GM23248 (cell line): Measurements from ENCODE around the gene LUZP1. TPM values are rescaled to one million over a fixed set of nuclear protein-coding genes. Genes with fewer than 3 reads are reported as not detected.

Experiments
- DNase-seq: peaks from one replicate; pipeline ENCODE4 v3.0.0-alpha.2; 2015
- H2AFZ ChIP-seq: fragments of 200-600 bp; sonication (generic); 2 replicates; pipeline ENCODE4 v1.6.1; 2016; ENCODE audit warnings: antibody characterized with exemption
- H3F3A ChIP-seq: fragments of 200-600 bp; sonication (generic); 2 replicates; pipeline ENCODE4 v1.6.1; 2016; ENCODE audit warnings: mild to moderate bottlenecking, antibody characterized with exemption, mixed run types; ENCODE audit not compliant: insufficient read depth
- H3K27ac ChIP-seq: fragments of 200-600 bp; sonication (generic); 2 replicates; pipeline ENCODE4 v1.5.1; 2016; ENCODE audit warnings: mild to moderate bottlenecking
- H3K27me3 ChIP-seq: fragments of 200-600 bp; sonication (generic); replicated peaks from 2 replicates; pipeline ENCODE4 v1.6.1; 2016; ENCODE audit warnings: mild to moderate bottlenecking; ENCODE audit not compliant: insufficient read depth
- H3K36me3 ChIP-seq: fragments of 200-600 bp; sonication (generic); 2 replicates; pipeline ENCODE4 v1.6.1; 2016; ENCODE audit warnings: low read depth, mild to moderate bottlenecking
- H3K4me1 ChIP-seq: fragments of 200-600 bp; sonication (generic); 2 replicates; pipeline ENCODE4 v1.6.1; 2016; ENCODE audit warnings: mild to moderate bottlenecking; ENCODE audit not compliant: insufficient read depth
- H3K4me2 ChIP-seq: fragments of 200-600 bp; sonication (generic); one replicate; pipeline ENCODE4 v1.6.1; 2016; ENCODE audit warnings: mild to moderate bottlenecking; ENCODE audit not compliant: unreplicated experiment
- H3K4me3 ChIP-seq: fragments of 200-600 bp; sonication (generic); 2 replicates; pipeline ENCODE4 v1.5.1; 2016; ENCODE audit warnings: mild to moderate bottlenecking
- H3K79me2 ChIP-seq: fragments of 200-600 bp; sonication (generic); 2 replicates; pipeline ENCODE4 v1.6.1; 2016; ENCODE audit warnings: mild to moderate bottlenecking; ENCODE audit not compliant: insufficient read depth
- H3K9ac ChIP-seq: fragments of 200-600 bp; sonication (generic); 2 replicates; pipeline ENCODE4 v1.6.1; 2016; ENCODE audit warnings: mild to moderate bottlenecking
- H3K9me2 ChIP-seq: fragments of 200-600 bp; sonication (generic); 2 replicates; pipeline ENCODE4 v1.6.1; 2016; ENCODE audit warnings: mixed run types, mild to moderate bottlenecking, moderate library complexity; ENCODE audit not compliant: insufficient read depth
- H3K9me3 ChIP-seq: fragments of 200-600 bp; sonication (generic); one replicate; pipeline ENCODE4 v1.6.1; 2017; ENCODE audit warnings: low read depth
- H4K20me1 ChIP-seq: fragments of 200-600 bp; sonication (generic); 2 replicates; pipeline ENCODE4 v1.6.0; 2016; ENCODE audit not compliant: insufficient read depth
- EZH2 ChIP-seq: fragments of 200-600 bp; sonication (generic); IDR thresholded peaks from 2 replicates; pipeline ENCODE4 v1.6.1; 2018; ENCODE audit warnings: antibody characterized with exemption, mild to moderate bottlenecking; ENCODE audit not compliant: insufficient read depth, poor library complexity, severe bottlenecking
- EZH2phosphoT487 ChIP-seq: fragments of 200-600 bp; sonication (generic); IDR thresholded peaks from 2 replicates; pipeline ENCODE4 v1.6.1; 2018; ENCODE audit warnings: antibody characterized with exemption, moderate library complexity, mild to moderate bottlenecking, low read depth; ENCODE audit not compliant: insufficient read depth
- WGBS, 2 experiments: methylation state at CpG; one replicate each; pipeline ENCODE4 v1.1.6; 2015 to 2017; ENCODE audit warnings: low lambda C conversion rate in 2 of 2, low coverage in 1 of 2; ENCODE audit errors: missing lambda C conversion rate in 2 of 2; 5-methylcytosine and 5-hydroxymethylcytosine counted together
- in situ Hi-C: fragments of 300-500 bp; cut with MboI; formaldehyde crosslinking; loops from 2 replicates; pipeline ENCODE4 v1.15.0; 2020
- polyA plus RNA-seq: library from polyadenylated mRNA; unstranded; fragments of >200 nt; fragmentation: Nextera tagmentation; extraction: Ambion mirVana; gene quantifications from 2 replicates; pipeline ENCODE4 v1.2.1, GENCODE V29; 2016
- total RNA-seq: library from RNA; depleted of rRNA; stranded (reverse); fragments of >200 nt; shearing (Covaris generic); gene quantifications from 2 replicates; pipeline ENCODE4 v1.2.3, GENCODE V29; 2014

Gene LUZP1
- total and polyA plus RNA-seq, 2 experiments from 2014 or later, result 28.1 to 52.2 TPM

DNA sequence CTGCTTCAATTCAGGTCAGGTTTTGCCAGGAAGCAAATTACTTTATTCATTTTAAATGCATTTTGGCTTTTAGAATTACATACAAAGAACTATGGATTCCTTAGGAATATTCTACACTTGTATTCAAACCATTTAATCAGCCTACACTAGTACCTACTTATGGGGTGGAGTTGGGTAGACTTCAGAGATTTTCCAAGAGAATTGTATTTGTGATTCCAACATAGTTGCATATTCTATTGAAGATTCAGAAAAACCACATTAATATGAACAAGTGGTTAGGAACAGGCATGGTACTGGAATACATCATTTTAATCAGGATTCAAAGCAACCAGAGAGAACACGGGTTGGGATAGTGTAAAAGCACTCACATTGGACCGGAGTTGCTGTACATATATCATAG is 33.4 kb downstream of the LUZP1 start:
- H3K9me3 ChIP-seq, result no peaks in the 10 kb centered on the region
- DNase-seq, result no peak
- TF ChIP-seq EZH2 (no peak), EZH2phosphoT487 (no peak)
- H3K9ac ChIP-seq, result no peak overlapping the region
- no peaks in the 10 kb centered on the region for H3K9me2 ChIP-seq
- H4K20me1 ChIP-seq, result 0 out of 2 replicates have a peak, but pooled peaks cover 10% of the 10 kb centered on the region
- in situ Hi-C loops, result no loop called here
- no peak overlapping the region for H3K4me2 ChIP-seq
- H3K36me3 ChIP-seq, result no peaks in the 10 kb centered on the region
- H3F3A ChIP-seq, result peaks cover 8% of the 10 kb centered on the region
- H3K27me3 ChIP-seq, result no peaks in the 10 kb centered on the region
- WGBS, 2 experiments, result 68 to 76% methylated on average over 2 of the region's 2 CpGs
- no peak overlapping the region for H3K27ac ChIP-seq
- H3K4me1 ChIP-seq, result peaks cover 12% of the 10 kb centered on the region
- H3K4me3 ChIP-seq, result no peak overlapping the region
- no peak overlapping the region for H2AFZ ChIP-seq
- H3K79me2 ChIP-seq, result peaks cover 99% of the 10 kb centered on the region

- 0 out of 2 replicates have a peak, but pooled peaks cover 14% of the 10 kb centered on the region for H4K20me1 ChIP-seq
Observed at GRCh38 chr1:23134055-23134454, 34.6 kb downstream of the LUZP1 start.

GRCh38 chr1:23133587-23133986 is 35.1 kb downstream of the LUZP1 start:
- no peak for DNase-seq
- Histone ChIP-seq H3K9me3 (no peaks in the 10 kb centered on the region), H2AFZ (no peak overlapping the region), H3K4me3 (no peak overlapping the region), H4K20me1 (peaks cover 18% of the 10 kb centered on the region; the same call in 1 of the 2 replicates), H3K36me3 (no peaks in the 10 kb centered on the region), H3K9me2 (no peaks in the 10 kb centered on the region), H3K9ac (no peak overlapping the region), H3F3A (peaks cover 8% of the 10 kb centered on the region), H3K4me2 (no peak overlapping the region), H3K27ac (no peak overlapping the region), H3K79me2 (peaks cover 100% of the 10 kb centered on the region), H3K27me3 (no peaks in the 10 kb centered on the region), H3K4me1 (peaks cover 16% of the 10 kb centered on the region)
- TF ChIP-seq EZH2phosphoT487, result no peak
- no peak for TF ChIP-seq EZH2
- WGBS, 2 experiments, result 97 to 98% methylated on average over 5 of the region's 5 CpGs
- in situ Hi-C loops, result no loop called here

More at GRCh38 chr1:23134055-23134454, 34.6 kb downstream of the LUZP1 start:
- Histone ChIP-seq H3K4me2 (no peak overlapping the region), H3K4me1 (peaks cover 16% of the 10 kb centered on the region), H3K9ac (no peak overlapping the region), H3K9me2 (no peaks in the 10 kb centered on the region), H3K36me3 (no peaks in the 10 kb centered on the region), H2AFZ (no peak overlapping the region), H3F3A (peaks cover 8% of the 10 kb centered on the region), H3K27ac (no peak overlapping the region), H3K27me3 (no peaks in the 10 kb centered on the region), H3K9me3 (no peaks in the 10 kb centered on the region), H3K4me3 (no peak overlapping the region), H3K79me2 (peaks cover 99% of the 10 kb centered on the region)
- no peak for TF ChIP-seq EZH2phosphoT487
- 97 to 98% methylated on average over 4 of the region's 4 CpGs for WGBS, 2 experiments
- DNase-seq, result no peak
- in situ Hi-C loops, result no loop called here

DNA sequence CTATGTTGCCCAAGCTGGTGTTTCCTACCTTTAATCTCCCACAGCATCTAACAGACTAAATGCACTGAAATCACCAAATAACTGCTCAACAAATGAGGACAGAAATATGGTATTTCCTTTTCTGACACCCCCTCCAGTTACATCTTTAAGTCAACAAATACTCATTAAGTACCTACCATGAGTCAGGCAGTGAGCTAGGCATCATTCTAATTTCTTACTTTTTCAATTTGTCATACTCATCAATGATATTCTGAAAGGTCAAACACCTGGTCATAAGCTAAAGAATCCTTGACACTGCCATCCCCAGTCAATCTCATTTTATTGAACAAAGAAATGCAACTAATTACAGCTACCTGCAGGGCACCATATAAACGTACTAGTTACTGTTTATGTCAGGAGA is 36.6 kb downstream of the LUZP1 start:
- H3K4me2 ChIP-seq, result no peak overlapping the region
- H3F3A ChIP-seq, result peaks cover 10% of the 10 kb centered on the region
- DNase-seq, result no peak
- no peaks in the 10 kb centered on the region for H3K36me3 ChIP-seq
- no peak overlapping the region for H2AFZ ChIP-seq
- H3K4me3 ChIP-seq, result no peak overlapping the region
- no peak overlapping the region for H3K27ac ChIP-seq
- in situ Hi-C loops, result no loop called here
- peaks cover 100% of the 10 kb centered on the region for H3K79me2 ChIP-seq
- H3K27me3 ChIP-seq, result no peaks in the 10 kb centered on the region
- H3K9me2 ChIP-seq, result no peaks in the 10 kb centered on the region
- no peak overlapping the region for H3K9ac ChIP-seq
- no peaks in the 10 kb centered on the region for H3K9me3 ChIP-seq
- H3K4me1 ChIP-seq, result peaks cover 21% of the 10 kb centered on the region
- no peak for TF ChIP-seq EZH2
- TF ChIP-seq EZH2phosphoT487, result no peak
- WGBS, 2 experiments, result 48 to 57% methylated on average over 1 of the region's 1 CpG
- peaks cover 21% of the 10 kb centered on the region; the same call in 1 of the 2 replicates for H4K20me1 ChIP-seq

DNA sequence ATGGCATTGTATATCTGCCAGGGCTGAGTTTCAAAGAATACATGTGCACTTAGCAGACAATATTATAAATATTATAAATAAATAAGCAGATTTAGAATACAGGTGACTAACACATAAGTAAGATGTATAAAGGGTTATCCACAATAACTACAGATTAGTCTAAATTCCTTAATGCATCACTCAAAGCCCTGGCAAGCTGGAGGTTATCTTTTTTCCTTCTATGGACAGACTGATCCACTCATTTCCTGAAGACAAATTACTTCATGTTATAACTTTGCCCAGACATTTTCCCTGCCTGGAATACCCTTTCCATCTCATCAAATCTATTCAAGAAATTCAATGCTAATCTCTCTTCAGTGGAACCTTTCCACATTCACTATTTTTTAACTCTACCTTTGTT is 38.8 kb downstream of the LUZP1 start:
- Histone ChIP-seq H3K4me2 (no peak overlapping the region), H3K4me3 (no peak overlapping the region), H3F3A (peaks cover 17% of the 10 kb centered on the region), H3K27me3 (no peaks in the 10 kb centered on the region), H3K9ac (no peak overlapping the region), H3K4me1 (peaks cover 30% of the 10 kb centered on the region), H3K36me3 (no peaks in the 10 kb centered on the region), H3K9me2 (no peaks in the 10 kb centered on the region), H2AFZ (no peak overlapping the region), H3K27ac (no peak overlapping the region), H3K79me2 (peaks cover 100% of the 10 kb centered on the region), H4K20me1 (peaks cover 24% of the 10 kb centered on the region; the same call in 1 of the 2 replicates), H3K9me3 (no peaks in the 10 kb centered on the region)
- in situ Hi-C loops, result no loop called here
- peak; percentile 18 for DNase-seq
- no peak for TF ChIP-seq EZH2
- TF ChIP-seq EZH2phosphoT487, result no peak
